AG09309 (cell line): Measurements from ENCODE around the gene VAC14.

Experiments used
- DNase-seq: peaks from one replicate; pipeline ENCODE4 v3.0.0-alpha.2; 2010; ENCODE audit warnings: low read depth
- H3K4me3 ChIP-seq: 2 replicates; pipeline ENCODE4 v1.5.1; 2011; ENCODE audit warnings: mild to moderate bottlenecking, low read depth, low read length, moderate library complexity; ENCODE audit not compliant: control insufficient read depth
- TF ChIP-seq, protein P1 (sequence below): IDR thresholded peaks from 2 replicates; pipeline ENCODE4 v1.5.1; 2011; ENCODE audit warnings: mild to moderate bottlenecking, low read depth, low read length, inconsistent platforms; ENCODE audit not compliant: insufficient read depth, control insufficient read depth; ENCODE audit errors: missing control alignments

Gene VAC14

GRCh38 chr16:70740914-70741782, 59.8 kb downstream of the VAC14 start:
- no peak overlapping the region for H3K4me3 ChIP-seq

DNA sequence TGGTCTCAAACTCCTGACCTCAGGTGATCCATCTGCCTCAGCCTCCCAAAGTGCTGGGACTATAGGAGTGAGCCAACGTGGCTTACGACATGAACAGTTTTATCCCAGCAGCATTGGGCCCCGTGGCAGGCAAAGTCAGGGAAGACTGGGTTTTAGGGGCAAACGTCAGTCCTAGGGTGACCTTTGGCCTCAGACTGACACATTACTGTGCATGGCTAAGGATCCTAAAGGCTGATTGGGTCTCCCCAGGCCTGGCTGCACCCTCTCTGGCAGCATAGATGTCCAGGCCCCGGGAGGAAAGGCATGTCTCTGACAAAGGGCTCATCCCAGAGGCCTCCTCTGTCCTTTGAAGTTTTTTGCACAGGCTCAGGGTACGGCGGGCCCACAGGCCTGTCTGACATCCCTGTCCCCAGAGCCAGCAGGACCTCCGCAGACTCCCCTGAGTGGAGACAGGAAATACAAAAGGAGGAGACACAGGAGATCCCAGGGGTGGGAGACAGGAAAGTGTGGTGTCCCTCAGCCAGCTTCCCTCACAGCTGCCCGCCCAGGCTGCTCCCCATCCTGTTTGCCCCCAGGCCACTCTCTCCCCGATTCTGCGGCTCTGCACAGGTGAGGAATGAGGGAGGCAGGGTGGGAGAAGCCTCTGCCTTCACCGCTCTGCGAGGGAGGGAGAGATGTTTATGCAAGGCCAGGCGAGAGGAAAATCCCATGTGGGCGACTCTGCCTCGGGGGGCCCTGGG, 60.6 kb downstream of the VAC14 start:
- TF ChIP-seq, protein P1, sequence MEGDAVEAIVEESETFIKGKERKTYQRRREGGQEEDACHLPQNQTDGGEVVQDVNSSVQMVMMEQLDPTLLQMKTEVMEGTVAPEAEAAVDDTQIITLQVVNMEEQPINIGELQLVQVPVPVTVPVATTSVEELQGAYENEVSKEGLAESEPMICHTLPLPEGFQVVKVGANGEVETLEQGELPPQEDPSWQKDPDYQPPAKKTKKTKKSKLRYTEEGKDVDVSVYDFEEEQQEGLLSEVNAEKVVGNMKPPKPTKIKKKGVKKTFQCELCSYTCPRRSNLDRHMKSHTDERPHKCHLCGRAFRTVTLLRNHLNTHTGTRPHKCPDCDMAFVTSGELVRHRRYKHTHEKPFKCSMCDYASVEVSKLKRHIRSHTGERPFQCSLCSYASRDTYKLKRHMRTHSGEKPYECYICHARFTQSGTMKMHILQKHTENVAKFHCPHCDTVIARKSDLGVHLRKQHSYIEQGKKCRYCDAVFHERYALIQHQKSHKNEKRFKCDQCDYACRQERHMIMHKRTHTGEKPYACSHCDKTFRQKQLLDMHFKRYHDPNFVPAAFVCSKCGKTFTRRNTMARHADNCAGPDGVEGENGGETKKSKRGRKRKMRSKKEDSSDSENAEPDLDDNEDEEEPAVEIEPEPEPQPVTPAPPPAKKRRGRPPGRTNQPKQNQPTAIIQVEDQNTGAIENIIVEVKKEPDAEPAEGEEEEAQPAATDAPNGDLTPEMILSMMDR, result no peak
- DNase-seq, result no peak
- no peak overlapping the region for H3K4me3 ChIP-seq

More at GRCh38 chr16:70740914-70741782, 59.8 kb downstream of the VAC14 start:
- TF ChIP-seq, protein P1, result no peak
- peak; percentile 69 for DNase-seq

DNA sequence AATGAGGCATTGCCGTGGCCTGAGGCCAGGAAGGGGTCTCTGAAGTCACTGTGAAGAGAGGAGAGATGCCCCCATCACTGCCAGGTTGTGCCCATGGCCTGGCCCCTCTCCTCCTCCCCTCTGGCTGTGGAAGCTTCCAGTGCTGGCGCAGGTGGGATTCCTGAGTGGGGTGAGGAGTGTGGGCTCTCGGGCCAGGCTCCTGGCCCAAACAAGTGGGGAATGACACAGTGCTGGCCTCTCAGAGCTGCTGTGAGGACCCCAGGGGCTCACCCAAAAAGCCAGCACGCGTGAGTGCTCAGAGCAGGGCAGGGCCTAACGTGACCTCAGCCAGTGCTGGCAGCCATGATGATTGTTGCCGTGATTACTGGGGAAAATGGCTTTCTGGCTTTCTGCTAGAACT, 61.6 kb downstream of the VAC14 start:
- DNase-seq, result no peak
- no peak overlapping the region for H3K4me3 ChIP-seq
- TF ChIP-seq, protein P1, result no peak

- no peak for DNase-seq
- TF ChIP-seq, protein P1, result peak; percentile 83
- no peak overlapping the region for H3K4me3 ChIP-seq
Measured at GRCh38 chr16:70738083-70738977, 62.6 kb downstream of the VAC14 start.

DNA sequence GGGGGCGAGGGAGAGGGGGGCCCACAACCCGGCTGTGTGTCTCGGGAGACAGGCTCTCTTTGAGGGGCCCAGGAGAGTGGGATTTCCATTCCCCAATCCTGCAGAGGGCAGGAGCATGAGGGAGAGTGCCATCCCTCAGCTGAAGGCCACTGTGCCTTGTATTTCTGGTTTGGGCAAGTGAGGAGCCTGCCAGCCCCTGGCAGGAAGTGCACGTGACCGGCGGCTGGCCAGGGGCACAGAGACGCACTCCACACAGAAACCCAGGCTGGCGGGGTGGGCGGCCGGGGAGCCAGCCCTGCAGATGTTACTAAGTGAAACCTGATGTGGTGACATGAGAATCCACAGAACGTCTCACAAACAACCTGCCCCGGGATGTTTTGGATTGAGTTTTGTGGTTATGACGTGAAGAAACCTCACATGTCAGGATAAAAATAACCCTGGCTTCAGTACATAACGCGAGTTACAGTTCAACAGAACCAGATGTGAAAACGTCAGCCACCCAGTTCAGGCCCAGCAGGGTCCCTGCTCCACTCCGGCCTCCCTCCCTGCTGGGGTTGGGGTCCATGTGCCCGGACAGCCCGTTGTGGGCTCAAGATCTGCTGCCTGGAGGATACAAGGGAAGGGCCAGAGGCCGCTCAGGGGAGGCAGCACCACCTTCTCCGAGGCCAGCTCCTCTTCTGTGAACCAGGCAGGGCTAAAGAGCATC, 63.4 kb downstream of the VAC14 start:
- no peak overlapping the region for H3K4me3 ChIP-seq

More for the DNA sequence above, 63.4 kb downstream of the VAC14 start:
- DNase-seq, result peak; percentile 97
- TF ChIP-seq, protein P1, result no peak
